H1 (cell line): ENCODE data around the gene SERTAD2. TPM values are rescaled to one million over a fixed set of nuclear protein-coding genes. Genes with fewer than 3 reads are reported as not detected.
A peak's percentile ranks its signal among the peaks of the same experiment; 100 is the strongest.

Experiments used
- CEBPB ChIP-seq: IDR thresholded peaks from 2 replicates; pipeline ENCODE4 v1.6.1; 2012; ENCODE audit warnings: low read depth, low read length
- RAD21 ChIP-seq, 2 experiments: IDR thresholded peaks in 1 of 2; conservative IDR thresholded peaks in 1 of 2; 2 replicates each; pipeline ENCODE4 v1.6.1; 2011; ENCODE audit warnings: low read depth in 2 of 2, low read length in 2 of 2, improper control_type of control experiment in 1 of 2, inconsistent platforms in 1 of 2, mild to moderate bottlenecking in 1 of 2, moderate library complexity in 1 of 2
- polyA plus RNA-seq, 7 experiments: library from polyadenylated mRNA; depleted of rRNA in 3 of 7; stranded (reverse) in 5 of 7; unstranded in 2 of 7; fragments of >200 nt in 5 of 7; fragments of 200-250 nt in 2 of 7; gene quantifications; 1 replicate in 5 of 7; 2 replicates in 1 of 7; 4 replicates in 1 of 7; pipeline versions ENCODE4 v1.2.1 to v1.2.3, GENCODE V29; 2011 to 2013; ENCODE audit warnings: missing spikeins in 2 of 7, mixed read lengths in 2 of 7
- total RNA-seq: library from RNA; stranded (reverse); fragmentation: NEBNext Ultra II Directional; extraction: Animal tissue kit (Norgen Biotek cat#: 25700); gene quantifications from 2 replicates; pipeline ENCODE4 v1.2.1, GENCODE V29; 2021

The SERTAD2 gene
- total and polyA plus RNA-seq, 2 of the 8 experiments (the other 6 are each of a cell fraction or from before 2014, with no cell fraction given): 2.9 to 4.5 TPM

- TF ChIP-seq RAD21 (IDR thresholded peaks at IDR 0.05 in 1 of 2, conservative IDR thresholded peaks at IDR 0.05 in 1 of 2; ENCODE audit: low read depth in 2 of 2, low read length in 2 of 2): peak; percentile 73 to 84
- TF ChIP-seq CEBPB: no peak
Observed at GRCh38 chr2:64595397-64596176, 58.1 kb downstream of the SERTAD2 start (continued).
